Activated CD4-positive, alpha-beta T cell treated with anti-CD3 and anti-CD28 coated beads, Interleukin-2, amount 50 U/mL, for 16 hours (primary cell): ENCODE data around the gene CTNND2.
A peak's percentile ranks its signal among the peaks of the same experiment; 100 is the strongest.

Experiments used
- DNase-seq: peaks from one replicate; pipeline ENCODE4 v3.0.0-alpha.2; 2020

CTNND2 gene

GRCh38 chr5:11760934-11761603 is 143.2 kb downstream of the CTNND2 start:
- no peak for DNase-seq

- no peak for DNase-seq
These were observed 145.9 kb downstream of the CTNND2 start for GRCh38 chr5:11758321-11758720.

GRCh38 chr5:11757661-11758060 is 146.6 kb downstream of the CTNND2 start:
- no peak for DNase-seq

GRCh38 chr5:11737010-11737409 is 167.2 kb downstream of the CTNND2 start:
- DNase-seq: no peak

- no peak for DNase-seq
These were observed 169.9 kb downstream of the CTNND2 start for GRCh38 chr5:11734369-11734768.

- DNase-seq: no peak
These were observed 170.4 kb downstream of the CTNND2 start for GRCh38 chr5:11733840-11734192.

GRCh38 chr5:11733185-11733839 is 170.9 kb downstream of the CTNND2 start:
- no peak for DNase-seq

GRCh38 chr5:11724940-11725339 is 179.3 kb downstream of the CTNND2 start:
- no peak for DNase-seq

GRCh38 chr5:11719888-11720481 is 184.3 kb downstream of the CTNND2 start:
- DNase-seq: peak; percentile 20

GRCh38 chr5:11715461-11716196 is 188.6 kb downstream of the CTNND2 start:
- DNase-seq: no peak

- DNase-seq: no peak
These were observed 192.3 kb downstream of the CTNND2 start for GRCh38 chr5:11711932-11712331.

GRCh38 chr5:11709021-11709420 is 195.2 kb downstream of the CTNND2 start:
- no peak for DNase-seq

- DNase-seq: no peak
These were observed 199.3 kb downstream of the CTNND2 start for GRCh38 chr5:11704916-11705315.

GRCh38 chr5:11700391-11700790 is 203.9 kb downstream of the CTNND2 start:
- DNase-seq: no peak

- no peak for DNase-seq
These were observed 211.6 kb downstream of the CTNND2 start for GRCh38 chr5:11692636-11693035.

GRCh38 chr5:11687498-11687897 is 216.7 kb downstream of the CTNND2 start:
- no peak for DNase-seq

GRCh38 chr5:11684607-11685006 is 219.6 kb downstream of the CTNND2 start:
- no peak for DNase-seq

- DNase-seq: no peak
These were observed 220.6 kb downstream of the CTNND2 start for GRCh38 chr5:11683666-11684065.

GRCh38 chr5:11681796-11682195 is 222.4 kb downstream of the CTNND2 start:
- no peak for DNase-seq

GRCh38 chr5:11679676-11680075 is 224.6 kb downstream of the CTNND2 start:
- no peak for DNase-seq

GRCh38 chr5:11675184-11675583 is 229.1 kb downstream of the CTNND2 start:
- no peak for DNase-seq

GRCh38 chr5:11672385-11673085 is 231.7 kb downstream of the CTNND2 start:
- no peak for DNase-seq

- DNase-seq: no peak
These were observed 245.9 kb downstream of the CTNND2 start for GRCh38 chr5:11658376-11658775.
